Ovary (tissue), 3 donors: ENCODE data around the gene OSBPL2.

Experiments
- CTCF ChIP-seq, 3 donors: fragments of 450-650 bp in 2 of 3; fragments of 200-600 bp in 1 of 3; IDR thresholded peaks; one replicate each; pipeline versions ENCODE4 v1.5.1 to v1.8.0; 2016 to 2022; ENCODE audit warnings: antibody characterized with exemption in 3 of 3, mild to moderate bottlenecking in 1 of 3
- POLR2A ChIP-seq: fragments of 450-650 bp; IDR thresholded peaks from one replicate; pipeline ENCODE4 v1.6.1; 2017; ENCODE audit warnings: antibody characterized with exemption, mild to moderate bottlenecking, moderate library complexity
- donor health status: DM: no; HTN: no; CAD: no.

GRCh38 chr20:62222972-62223371 lies 15.3 kb upstream of the OSBPL2 start:
- TF ChIP-seq POLR2A (no peak), CTCF (IDR thresholded peaks at IDR 0.05) (no peak)
